Superior temporal gyrus (tissue), 1 donor: ENCODE results near the gene UCK2.

ENCODE experiments used
- DNase-seq: peaks from one replicate; pipeline ENCODE4 v3.0.0-alpha.2; 2016; ENCODE audit errors: extremely low spot score

UCK2 gene

GRCh38 chr1:165855010-165855838 is 27.8 kb downstream of the UCK2 start:
- peak; percentile 72 for DNase-seq

GRCh38 chr1:165856021-165856420 is 28.6 kb downstream of the UCK2 start:
- DNase-seq: no peak

- no peak for DNase-seq
These were observed 29.2 kb downstream of the UCK2 start for GRCh38 chr1:165856606-165857005.

- no peak for DNase-seq
These were observed 29.8 kb downstream of the UCK2 start for GRCh38 chr1:165857046-165857801.

GRCh38 chr1:165858364-165858823 is 31.0 kb downstream of the UCK2 start:
- DNase-seq: no peak

GRCh38 chr1:165858967-165859845 is 31.8 kb downstream of the UCK2 start:
- no peak for DNase-seq

- no peak for DNase-seq
These were observed 32.7 kb downstream of the UCK2 start for GRCh38 chr1:165860065-165860464.

- DNase-seq: no peak
These were observed 34.5 kb downstream of the UCK2 start for GRCh38 chr1:165861911-165862310.

- no peak for DNase-seq
These were observed 35.0 kb downstream of the UCK2 start for GRCh38 chr1:165862448-165862847.

GRCh38 chr1:165863346-165863745 is 35.9 kb downstream of the UCK2 start:
- no peak for DNase-seq

GRCh38 chr1:165865633-165866340 is 38.4 kb downstream of the UCK2 start:
- no peak for DNase-seq

- DNase-seq: no peak
These were observed 41.9 kb downstream of the UCK2 start for GRCh38 chr1:165869343-165869742.

GRCh38 chr1:165871311-165872067 is 44.1 kb downstream of the UCK2 start:
- peak; percentile 58 for DNase-seq

- no peak for DNase-seq
These were observed 46.1 kb downstream of the UCK2 start for GRCh38 chr1:165873481-165873880.

- DNase-seq: no peak
These were observed 47.2 kb downstream of the UCK2 start for GRCh38 chr1:165874643-165875042.

GRCh38 chr1:165875171-165875570 is 47.8 kb downstream of the UCK2 start:
- DNase-seq: no peak

- DNase-seq: no peak
These were observed 48.2 kb downstream of the UCK2 start for GRCh38 chr1:165875604-165876003.

GRCh38 chr1:165876121-165876520 is 48.7 kb downstream of the UCK2 start:
- no peak for DNase-seq

GRCh38 chr1:165877411-165877810 is 50.0 kb downstream of the UCK2 start:
- no peak for DNase-seq

GRCh38 chr1:165877940-165878556 is 50.6 kb downstream of the UCK2 start:
- no peak for DNase-seq
